Natural killer cell (primary cell): Measurements from ENCODE around the gene ROBO4. TPM values are rescaled to one million over a fixed set of nuclear protein-coding genes. Genes with fewer than 3 reads are reported as not detected.

Experiments
- ATAC-seq, 3 donors: fragments of 150-1000 bp in 2 of 3; fragments of 200-7000 bp in 1 of 3; cut with Tn5 transposase; 1 replicate in 1 of 3; 2 replicates in 2 of 3; pipeline ENCODE4 v1.10.0; 2021; ENCODE audit warnings: mild to moderate bottlenecking in 2 of 3, moderate library complexity in 2 of 3
- DNase-seq, 2 donors: peaks; one replicate each; pipeline versions ENCODE4 v3.0.0 to v3.0.0-alpha.2; 2013 to 2021; ENCODE audit warnings: mixed read lengths in 1 of 2
- H3K27ac ChIP-seq: one replicate; pipeline ENCODE4 v1.5.1; 2013; ENCODE audit warnings: mild to moderate bottlenecking, low read length
- H3K27me3 ChIP-seq: one replicate; pipeline ENCODE4 v1.6.1; 2013; ENCODE audit warnings: low read length; ENCODE audit not compliant: control insufficient read depth, insufficient read depth
- H3K36me3 ChIP-seq: one replicate; pipeline ENCODE4 v1.6.1; 2013; ENCODE audit warnings: low read length; ENCODE audit not compliant: control insufficient read depth, insufficient read depth
- H3K4me1 ChIP-seq: one replicate; pipeline ENCODE4 v1.6.1; 2013; ENCODE audit warnings: low read length; ENCODE audit not compliant: control insufficient read depth, insufficient read depth
- H3K4me3 ChIP-seq: one replicate; pipeline ENCODE4 v1.5.1; 2013; ENCODE audit warnings: low read length
- H3K9me3 ChIP-seq: one replicate; pipeline ENCODE4 v1.6.1; 2013; ENCODE audit warnings: low read length; ENCODE audit not compliant: control insufficient read depth, insufficient read depth
- H3K27ac Mint-ChIP-seq, 2 donors: one replicate each; pipeline ENCODE4 v1.8.0; 2022; ENCODE audit warnings: mild to moderate bottlenecking in 2 of 2, mixed read lengths in 2 of 2, moderate library complexity in 1 of 2
- H3K27me3 Mint-ChIP-seq, 2 donors: one replicate each; pipeline ENCODE4 v1.8.0; 2022; ENCODE audit warnings: low read depth in 2 of 2, mixed read lengths in 2 of 2
- H3K36me3 Mint-ChIP-seq: one replicate; pipeline ENCODE4 v1.8.0; 2022; ENCODE audit warnings: mixed read lengths
- H3K4me1 Mint-ChIP-seq, 2 donors: one replicate each; pipeline ENCODE4 v1.8.0; 2022; ENCODE audit warnings: mixed read lengths in 2 of 2
- H3K4me3 Mint-ChIP-seq: one replicate; pipeline ENCODE4 v1.8.0; 2022; ENCODE audit warnings: mild to moderate bottlenecking, moderate library complexity, mixed read lengths
- H3K9me3 Mint-ChIP-seq, 2 donors: one replicate each; pipeline ENCODE4 v1.8.0; 2022; ENCODE audit warnings: mixed read lengths in 2 of 2
- WGBS: methylation state at CpG from one replicate; pipeline ENCODE4 v1.1.7; 2013; ENCODE audit warnings: missing lambda C conversion rate; ENCODE audit not compliant: insufficient coverage; 5-methylcytosine and 5-hydroxymethylcytosine counted together
- intact Hi-C: fragments of 100-400 bp; cut with micrococcal nuclease; formaldehyde crosslinking; loops from one replicate; pipeline ENCODE4 v1.14.2; 2022
- total RNA-seq, 4 donors: library from RNA; stranded (reverse); fragments of 120-200 nt in 1 of 4; gene quantifications; one replicate each; pipeline versions ENCODE4 v1.2.3 to v1.2.4, GENCODE V29; 2013 to 2022
- TF ChIP-seq, protein P1 (sequence below): fragments of 200-600 bp; IDR thresholded peaks from one replicate; pipeline ENCODE4 v1.8.0; 2022; ENCODE audit warnings: antibody characterized with exemption

ROBO4 gene
- total RNA-seq, 3 donors from 2014 or later (not counting 1 experiment from before 2014, with no cell fraction given) = not detected

DNA sequence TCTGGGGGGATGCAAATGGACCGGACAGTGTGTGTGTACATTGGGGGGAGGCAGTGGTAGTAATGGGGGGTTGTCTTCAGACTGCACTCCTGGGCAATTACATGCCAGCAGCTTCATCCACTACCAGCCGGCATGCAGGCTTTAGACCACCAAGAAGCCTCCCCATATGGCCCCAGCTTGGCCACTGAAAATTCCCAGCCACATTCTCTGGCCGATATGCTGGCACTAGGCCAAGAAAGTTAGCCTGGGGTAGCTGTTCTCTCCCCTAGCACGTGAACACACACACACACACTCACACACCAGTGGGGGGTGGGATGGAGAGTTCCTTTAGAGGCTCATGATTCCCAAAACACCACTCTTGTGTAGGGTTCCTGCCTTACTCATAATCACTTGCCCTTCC lies 36.0 kb downstream of the ROBO4 start:
- Mint-ChIP-seq H3K4me1 (peaks cover 7 to 22% of the 10 kb centered on the region in 2 donors), H3K27ac (no peak overlapping the region), H3K9me3 (no peaks in the 10 kb centered on the region), H3K36me3 (no peaks in the 10 kb centered on the region), H3K4me3 (no peak overlapping the region), H3K27me3 (peaks cover 46 to 52% of the 10 kb centered on the region in 2 donors)
- DNase-seq (no peak), ATAC-seq (no peak)
- no peaks in the 10 kb centered on the region for H3K36me3 ChIP-seq
- no peaks in the 10 kb centered on the region for H3K9me3 ChIP-seq
- whole genome bisulfite sequencing = 81% methylated on average over 3 of the region's 4 CpGs
- TF ChIP-seq, protein P1, sequence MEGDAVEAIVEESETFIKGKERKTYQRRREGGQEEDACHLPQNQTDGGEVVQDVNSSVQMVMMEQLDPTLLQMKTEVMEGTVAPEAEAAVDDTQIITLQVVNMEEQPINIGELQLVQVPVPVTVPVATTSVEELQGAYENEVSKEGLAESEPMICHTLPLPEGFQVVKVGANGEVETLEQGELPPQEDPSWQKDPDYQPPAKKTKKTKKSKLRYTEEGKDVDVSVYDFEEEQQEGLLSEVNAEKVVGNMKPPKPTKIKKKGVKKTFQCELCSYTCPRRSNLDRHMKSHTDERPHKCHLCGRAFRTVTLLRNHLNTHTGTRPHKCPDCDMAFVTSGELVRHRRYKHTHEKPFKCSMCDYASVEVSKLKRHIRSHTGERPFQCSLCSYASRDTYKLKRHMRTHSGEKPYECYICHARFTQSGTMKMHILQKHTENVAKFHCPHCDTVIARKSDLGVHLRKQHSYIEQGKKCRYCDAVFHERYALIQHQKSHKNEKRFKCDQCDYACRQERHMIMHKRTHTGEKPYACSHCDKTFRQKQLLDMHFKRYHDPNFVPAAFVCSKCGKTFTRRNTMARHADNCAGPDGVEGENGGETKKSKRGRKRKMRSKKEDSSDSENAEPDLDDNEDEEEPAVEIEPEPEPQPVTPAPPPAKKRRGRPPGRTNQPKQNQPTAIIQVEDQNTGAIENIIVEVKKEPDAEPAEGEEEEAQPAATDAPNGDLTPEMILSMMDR = no peak
- no peak overlapping the region for H3K4me3 ChIP-seq
- no peak overlapping the region for H3K27ac ChIP-seq
- peaks cover 41% of the 10 kb centered on the region for H3K27me3 ChIP-seq
- H3K4me1 ChIP-seq = peaks cover 13% of the 10 kb centered on the region
- intact Hi-C loops = no loop called here

DNA sequence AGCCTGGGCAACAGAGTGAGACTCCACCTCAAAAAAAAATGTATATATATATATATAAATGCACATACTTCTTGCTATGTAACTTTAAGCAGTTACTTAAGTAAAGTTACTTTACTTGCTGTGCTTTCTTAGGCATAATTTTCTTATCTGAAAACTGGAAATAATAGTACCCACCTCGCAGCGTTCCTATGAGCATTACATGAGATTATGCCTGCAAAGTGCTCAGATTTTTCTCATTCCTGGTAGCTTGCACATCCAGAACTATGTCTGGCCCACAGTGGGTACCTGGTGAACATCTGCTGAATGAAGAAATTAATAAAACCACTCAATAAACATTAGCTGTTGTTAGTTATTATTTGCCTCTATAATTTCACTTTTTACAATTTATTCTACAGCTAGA lies 38.5 kb downstream of the ROBO4 start:
- Histone ChIP-seq H3K9me3 (no peaks in the 10 kb centered on the region), H3K4me1 (no peaks in the 10 kb centered on the region), H3K27me3 (peaks cover 22% of the 10 kb centered on the region), H3K36me3 (no peaks in the 10 kb centered on the region), H3K27ac (no peak overlapping the region), H3K4me3 (no peak overlapping the region)
- no peak overlapping the region for H3K27ac Mint-ChIP-seq
- no peak for ATAC-seq
- no peak overlapping the region for H3K4me3 Mint-ChIP-seq
- H3K9me3 Mint-ChIP-seq = no peaks in the 10 kb centered on the region
- intact Hi-C loops = no loop called here
- H3K4me1 Mint-ChIP-seq = peaks cover 0 to 11% of the 10 kb centered on the region in 2 donors
- H3K36me3 Mint-ChIP-seq = no peaks in the 10 kb centered on the region
- H3K27me3 Mint-ChIP-seq = peaks cover 36 to 41% of the 10 kb centered on the region in 2 donors
- 94% methylated on average over 2 of the region's 2 CpGs for WGBS
- TF ChIP-seq, protein P1 = no peak
- no peak for DNase-seq

DNA sequence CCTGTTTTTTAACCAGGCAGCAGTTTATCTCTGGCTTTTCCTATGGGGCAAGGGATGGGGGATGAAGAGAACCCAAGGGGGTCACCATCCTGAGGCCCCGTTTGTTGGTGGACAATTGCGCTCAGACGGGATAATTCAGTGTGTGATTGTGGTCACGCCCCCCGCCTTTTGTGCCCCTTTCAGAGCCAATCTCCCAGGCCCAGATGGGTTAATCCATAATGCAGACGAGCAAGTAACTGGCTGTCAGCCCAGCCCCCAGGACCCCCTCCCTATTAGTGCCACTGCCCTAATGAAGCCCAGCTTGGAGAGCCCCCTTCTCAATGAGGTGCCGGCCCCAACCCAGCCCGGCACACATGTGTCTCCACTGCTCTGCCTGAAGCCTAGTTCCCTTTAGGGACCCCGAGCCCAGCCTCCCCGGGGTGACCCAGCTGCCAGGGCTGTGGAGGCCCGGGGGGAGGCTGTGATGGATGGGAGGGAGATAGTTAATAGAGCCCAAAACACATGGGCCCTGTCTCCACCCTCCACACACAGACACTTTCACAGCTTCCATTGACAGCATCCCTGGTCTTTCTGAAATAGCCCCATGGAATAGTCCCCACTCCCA lies 51.5 kb downstream of the ROBO4 start:
- intact Hi-C loops = no loop called here
- H3K27me3 ChIP-seq = peaks cover 49% of the 10 kb centered on the region
- no peaks in the 10 kb centered on the region for H3K4me1 Mint-ChIP-seq

More for the DNA sequence above, 51.5 kb downstream of the ROBO4 start:
- TF ChIP-seq, protein P1 = no peak
- Histone ChIP-seq H3K27ac (no peak overlapping the region), H3K9me3 (no peaks in the 10 kb centered on the region), H3K4me3 (no peak overlapping the region), H3K36me3 (no peaks in the 10 kb centered on the region), H3K4me1 (no peaks in the 10 kb centered on the region)
- Mint-ChIP-seq H3K27me3 (peaks cover 73 to 92% of the 10 kb centered on the region in 2 donors), H3K4me3 (no peak overlapping the region), H3K9me3 (no peaks in the 10 kb centered on the region), H3K27ac (no peak overlapping the region), H3K36me3 (no peaks in the 10 kb centered on the region)
- ATAC-seq (no peak), DNase-seq (no peak)
- 19% methylated on average over 8 of the region's 11 CpGs for WGBS
